HG03135 (cell line): ENCODE measurements around the gene TMEM236.

Source experiments
- ATAC-seq: cut with Tn5 transposase; IDR thresholded peaks from one replicate; pipeline ENCODE4 v1.9.1; 2021; ENCODE audit warnings: mild to moderate bottlenecking, moderate library complexity; ENCODE audit not compliant: unreplicated experiment

The TMEM236 gene

GRCh38 chr10:17740668-17741067 is 11.3 kb upstream of the TMEM236 start:
- no peak for ATAC-seq

- no peak for ATAC-seq
These were observed 9.1 kb upstream of the TMEM236 start for GRCh38 chr10:17742918-17743317.

- no peak for ATAC-seq
These were observed 8.6 kb upstream of the TMEM236 start for GRCh38 chr10:17743437-17743836.

GRCh38 chr10:17744341-17744861 is 7.6 kb upstream of the TMEM236 start:
- ATAC-seq, result no peak

- no peak for ATAC-seq
These were observed 4.0 kb upstream of the TMEM236 start for GRCh38 chr10:17747883-17748550.

- no peak for ATAC-seq
These were observed 2.1 kb upstream of the TMEM236 start for GRCh38 chr10:17749890-17750289.

GRCh38 chr10:17756557-17757217 is 4.7 kb downstream of the TMEM236 start:
- peak; percentile 95 for ATAC-seq

GRCh38 chr10:17758200-17758599 is 6.2 kb downstream of the TMEM236 start:
- ATAC-seq, result no peak

GRCh38 chr10:17758896-17759295 is 6.9 kb downstream of the TMEM236 start:
- no peak for ATAC-seq

- ATAC-seq, result no peak
These were observed 12.1 kb downstream of the TMEM236 start for GRCh38 chr10:17764142-17764541.

- ATAC-seq, result no peak
These were observed 13.6 kb downstream of the TMEM236 start for GRCh38 chr10:17765602-17766001.

- no peak for ATAC-seq
These were observed 14.7 kb downstream of the TMEM236 start for GRCh38 chr10:17766731-17767130.

GRCh38 chr10:17768496-17768895 is 16.5 kb downstream of the TMEM236 start:
- ATAC-seq, result no peak

GRCh38 chr10:17768957-17769356 is 17.0 kb downstream of the TMEM236 start:
- no peak for ATAC-seq

- no peak for ATAC-seq
These were observed 19.0 kb downstream of the TMEM236 start for GRCh38 chr10:17771017-17771416.

- ATAC-seq, result no peak
These were observed 27.8 kb downstream of the TMEM236 start for GRCh38 chr10:17779784-17780183.

- no peak for ATAC-seq
These were observed 28.7 kb downstream of the TMEM236 start for GRCh38 chr10:17780727-17781126.

- ATAC-seq, result no peak
These were observed 29.9 kb downstream of the TMEM236 start for GRCh38 chr10:17781856-17782255.

GRCh38 chr10:17782921-17783665 is 31.1 kb downstream of the TMEM236 start:
- no peak for ATAC-seq

GRCh38 chr10:17783751-17784150 is 31.8 kb downstream of the TMEM236 start:
- no peak for ATAC-seq

GRCh38 chr10:17784688-17785087 is 32.7 kb downstream of the TMEM236 start:
- no peak for ATAC-seq
